Transverse colon (tissue), 4 donors: Measurements from ENCODE around the gene ZNF823.

Experiments used
- CTCF ChIP-seq, 5 experiments: fragments of 200-600 bp in 3 of 5; fragments of 450-650 bp in 2 of 5; sonication (generic) in 3 of 5; IDR thresholded peaks; 1 replicate in 2 of 5; 2 replicates in 3 of 5; pipeline ENCODE4 v1.5.1; 2016 to 2017; ENCODE audit warnings: antibody characterized with exemption in 5 of 5, inconsistent platforms in 3 of 5, mild to moderate bottlenecking in 2 of 5, moderate library complexity in 1 of 5
- EP300 ChIP-seq: sonication (generic); formaldehyde crosslinking; IDR thresholded peaks from one replicate; pipeline ENCODE4 v1.6.1; 2017; ENCODE audit warnings: antibody characterized with exemption, low read depth
- POLR2A ChIP-seq: fragments of 450-650 bp; IDR thresholded peaks from one replicate; pipeline ENCODE4 v1.6.1; 2016; ENCODE audit warnings: antibody characterized with exemption, mild to moderate bottlenecking, moderate library complexity
- POLR2AphosphoS5 ChIP-seq, 3 donors: sonication (generic); formaldehyde crosslinking; IDR thresholded peaks; one replicate each; pipeline ENCODE4 v1.6.1; 2016; ENCODE audit warnings: antibody characterized with exemption in 3 of 3

- TF ChIP-seq CTCF (IDR thresholded peaks at IDR 0.05), result no peak
- TF ChIP-seq POLR2A, result no peak
- no peak for TF ChIP-seq POLR2AphosphoS5 (IDR thresholded peaks at IDR 0.05)
- TF ChIP-seq EP300, result no peak
Observed at GRCh38 chr19:11729586-11729985, 9.2 kb downstream of the ZNF823 start.
